ENCODE results near the gene MARK3. TPM values are rescaled to one million over a fixed set of nuclear protein-coding genes. Genes with fewer than 3 reads are reported as not detected.

Gene MARK3
- total RNA-seq, 2 experiments from 2014 or later = 76.8 to 86.7 TPM

- peaks cover 12% of the 10 kb centered on the region for H3K27me3 Mint-ChIP-seq (ENCODE audit: low read depth)
- POLR2A ChIA-PET = interaction anchor here (1.0 to 1.6 kb wide), 2 partner anchors 43 to 185 kb away, joined by 4 to 5 read pairs; partner anchors contain the start of gene EIF5
- H3K4me1 Mint-ChIP-seq (ENCODE audit: low read depth) = peaks cover 20% of the 10 kb centered on the region
- no peaks in the 10 kb centered on the region for H3K36me3 Mint-ChIP-seq (ENCODE audit: low read depth)
- H3K9me3 Mint-ChIP-seq (ENCODE audit: insufficient read depth) = no peaks in the 10 kb centered on the region
- H3K4me3 Mint-ChIP-seq = no peak overlapping the region
- H3K27ac Mint-ChIP-seq = no peak overlapping the region
- CTCF ChIA-PET = interaction anchor here (0.6 to 2.7 kb wide), 21 partner anchors 10 to 126 kb away, joined by 3 to 23 read pairs (median 4); partner anchors contain the start of genes BAG5, COA8 and TRMT61A
- DNase-seq = no peak
- no peak for ATAC-seq
These were observed 134.0 kb downstream of the MARK3 start for GRCh38 chr14:103519043-103519836.

- CTCF ChIA-PET = interaction anchor here (1.2 to 2.3 kb wide), 6 partner anchors 9 to 34 kb away, joined by 3 to 15 read pairs (median 11); partner anchors contain the start of gene TRMT61A
- POLR2A ChIA-PET = interaction anchor here (1.6 kb wide), 1 partner anchor 42 kb away, joined by 4 read pairs; no protein-coding TSS in a partner anchor
- no peak overlapping the region for H3K27ac Mint-ChIP-seq
These were observed 134.6 kb downstream of the MARK3 start for GRCh38 chr14:103519837-103520212.

GRCh38 chr14:103520269-103520656 lies 135.0 kb downstream of the MARK3 start:
- DNase-seq = no peak
- H3K4me3 Mint-ChIP-seq = peak overlapping the region; percentile 40
- peaks cover 12% of the 10 kb centered on the region for H3K27me3 Mint-ChIP-seq (ENCODE audit: low read depth)

More at GRCh38 chr14:103519837-103520212, 134.6 kb downstream of the MARK3 start:
- DNase-seq = no peak
- Mint-ChIP-seq H3K36me3 (ENCODE audit: low read depth) (no peaks in the 10 kb centered on the region), H3K27me3 (ENCODE audit: low read depth) (peaks cover 12% of the 10 kb centered on the region), H3K4me1 (ENCODE audit: low read depth) (peaks cover 17% of the 10 kb centered on the region), H3K9me3 (ENCODE audit: insufficient read depth) (no peaks in the 10 kb centered on the region), H3K4me3 (peak overlapping the region; percentile 40)
- ATAC-seq = no peak

GRCh38 chr14:103520657-103521437 lies 135.6 kb downstream of the MARK3 start:
- DNase-seq (peak; percentile 75), ATAC-seq (peak; percentile 67)
- no peaks in the 10 kb centered on the region for H3K9me3 Mint-ChIP-seq (ENCODE audit: insufficient read depth)
- H3K4me1 Mint-ChIP-seq (ENCODE audit: low read depth) = peaks cover 18% of the 10 kb centered on the region
- peak overlapping the region; percentile 38 for H3K4me3 Mint-ChIP-seq
- ChIA-PET POLR2A (no interaction called here), CTCF (interaction anchor here (0.8 to 2.1 kb wide), 7 partner anchors 10 to 36 kb away, joined by 3 to 6 read pairs (median 4); no protein-coding TSS in a partner anchor)
- peaks cover 12% of the 10 kb centered on the region for H3K27me3 Mint-ChIP-seq (ENCODE audit: low read depth)
- H3K27ac Mint-ChIP-seq = no peak overlapping the region
- no peaks in the 10 kb centered on the region for H3K36me3 Mint-ChIP-seq (ENCODE audit: low read depth)

More at GRCh38 chr14:103520269-103520656, 135.0 kb downstream of the MARK3 start:
- H3K27ac Mint-ChIP-seq = no peak overlapping the region
- H3K9me3 Mint-ChIP-seq (ENCODE audit: insufficient read depth) = no peaks in the 10 kb centered on the region
- ChIA-PET POLR2A (no interaction called here), CTCF (interaction anchor here (1.0 to 2.3 kb wide), 5 partner anchors 9 to 37 kb away, joined by 3 to 9 read pairs (median 5); no protein-coding TSS in a partner anchor)
- no peak for ATAC-seq
- H3K36me3 Mint-ChIP-seq (ENCODE audit: low read depth) = no peaks in the 10 kb centered on the region
- H3K4me1 Mint-ChIP-seq (ENCODE audit: low read depth) = peaks cover 17% of the 10 kb centered on the region

GRCh38 chr14:103521438-103521950 lies 136.3 kb downstream of the MARK3 start:
- Mint-ChIP-seq H3K36me3 (ENCODE audit: low read depth) (no peaks in the 10 kb centered on the region), H3K4me1 (ENCODE audit: low read depth) (peaks cover 23% of the 10 kb centered on the region), H3K27ac (no peak overlapping the region), H3K4me3 (no peak overlapping the region), H3K9me3 (ENCODE audit: insufficient read depth) (no peaks in the 10 kb centered on the region), H3K27me3 (ENCODE audit: low read depth) (peaks cover 12% of the 10 kb centered on the region)
- DNase-seq (no peak), ATAC-seq (peak; percentile 16)
- ChIA-PET CTCF (interaction anchor here (0.8 to 2.1 kb wide), 7 partner anchors 10 to 35 kb away, joined by 3 to 6 read pairs (median 4); no protein-coding TSS in a partner anchor), POLR2A (no interaction called here)

GRCh38 chr14:103521951-103522563 lies 136.8 kb downstream of the MARK3 start:
- POLR2A ChIA-PET = interaction anchor here (0.6 kb wide), 1 partner anchor 8 kb away, joined by 3 read pairs; no protein-coding TSS in a partner anchor
- CTCF ChIA-PET = interaction anchor here (1.2 to 2.1 kb wide), 3 partner anchors 13 to 35 kb away, joined by 4 to 5 read pairs (median 4); no protein-coding TSS in a partner anchor
- Mint-ChIP-seq H3K4me1 (ENCODE audit: low read depth) (peaks cover 28% of the 10 kb centered on the region), H3K27me3 (ENCODE audit: low read depth) (peaks cover 12% of the 10 kb centered on the region), H3K9me3 (ENCODE audit: insufficient read depth) (no peaks in the 10 kb centered on the region), H3K36me3 (ENCODE audit: low read depth) (no peaks in the 10 kb centered on the region), H3K27ac (no peak overlapping the region), H3K4me3 (peak overlapping the region; percentile 18)
- DNase-seq (no peak), ATAC-seq (peak; percentile 9)

- ChIA-PET POLR2A (interaction anchor here (0.6 kb wide), 1 partner anchor 9 kb away, joined by 3 read pairs; no protein-coding TSS in a partner anchor), CTCF (no interaction called here)
- Mint-ChIP-seq H3K4me3 (peak within 1 kb of the TSS; percentile 42), H3K27me3 (ENCODE audit: low read depth) (peaks cover 12% of the 10 kb centered on the region), H3K4me1 (ENCODE audit: low read depth) (peaks cover 34% of the 10 kb centered on the region), H3K9me3 (ENCODE audit: insufficient read depth) (no peaks in the 10 kb centered on the region), H3K36me3 (ENCODE audit: low read depth) (no peaks in the 10 kb centered on the region), H3K27ac (no peak within 1 kb of the TSS)
- DNase-seq (no peak), ATAC-seq (no peak)
These were observed 137.7 kb downstream of the MARK3 start, which contains the start of gene CKB for GRCh38 chr14:103522649-103523574. TSS of gene CKB (minus strand) at chr14:103522830. CDS start at chr14:103522493, 337 bp downstream.

- Mint-ChIP-seq H3K9me3 (ENCODE audit: insufficient read depth) (no peaks in the 10 kb centered on the region), H3K4me3 (peak overlapping the region; percentile 42), H3K27ac (no peak overlapping the region), H3K36me3 (ENCODE audit: low read depth) (no peaks in the 10 kb centered on the region), H3K27me3 (ENCODE audit: low read depth) (peaks cover 12% of the 10 kb centered on the region), H3K4me1 (ENCODE audit: low read depth) (peaks cover 37% of the 10 kb centered on the region)
- DNase-seq (no peak), ATAC-seq (no peak)
- POLR2A ChIA-PET = no interaction called here
- CTCF ChIA-PET = no interaction called here
These were observed 138.3 kb downstream of the MARK3 start for GRCh38 chr14:103523575-103523954.

- CTCF ChIA-PET = no interaction called here
- H3K27me3 Mint-ChIP-seq (ENCODE audit: low read depth) = peaks cover 12% of the 10 kb centered on the region
- H3K9me3 Mint-ChIP-seq (ENCODE audit: insufficient read depth) = no peaks in the 10 kb centered on the region
- H3K4me3 Mint-ChIP-seq = no peak overlapping the region
- H3K36me3 Mint-ChIP-seq (ENCODE audit: low read depth) = no peaks in the 10 kb centered on the region
- ATAC-seq (no peak), DNase-seq (no peak)
- peaks cover 32% of the 10 kb centered on the region for H3K4me1 Mint-ChIP-seq (ENCODE audit: low read depth)
- POLR2A ChIA-PET = no interaction called here
- no peak overlapping the region for H3K27ac Mint-ChIP-seq
These were observed 139.1 kb downstream of the MARK3 start for GRCh38 chr14:103524002-103524935.

Measured in activated CD8-positive, alpha-beta T cell treated with anti-CD3 and anti-CD28 coated beads, Interleukin-2, amount 10 ng/mL, durations not matched to agents 7 days and 5 days (primary cell).